Smooth muscle cell (in vitro differentiated cells): ENCODE results near the gene CEP295NL. TPM values are rescaled to one million over a fixed set of nuclear protein-coding genes. Genes with fewer than 3 reads are reported as not detected.
"Not testable (repeated sequence)": the region's sequence is repeated elsewhere in the genome, so short reads cannot be mapped to it uniquely, and the experiment has no call there.

Source experiments
- DNase-seq: peaks from one replicate; lab custom pipeline; 2025; ENCODE audit not compliant: unreplicated experiment; lab: John Stamatoyannopoulos, UW
- H2AFZ ChIP-seq: fragments of 200-600 bp; sonication (generic); 2 replicates; pipeline ENCODE4 v1.6.0; 2016; ENCODE audit warnings: antibody characterized with exemption, low read depth, mild to moderate bottlenecking
- H3F3A ChIP-seq: fragments of 200-600 bp; sonication (generic); 2 replicates; pipeline ENCODE4 v1.6.0; 2017; ENCODE audit warnings: antibody characterized with exemption, low read depth
- H3K27ac ChIP-seq: fragments of 200-600 bp; sonication (generic); 2 replicates; pipeline ENCODE4 v1.5.1; 2016; ENCODE audit warnings: low read depth, mild to moderate bottlenecking
- H3K27me3 ChIP-seq: fragments of 200-600 bp; sonication (generic); 2 replicates; pipeline ENCODE4 v1.6.1; 2016; ENCODE audit warnings: low read depth, mild to moderate bottlenecking
- H3K36me3 ChIP-seq: fragments of 200-600 bp; sonication (generic); 2 replicates; pipeline ENCODE4 v1.5.1; 2016; ENCODE audit warnings: low read depth
- H3K4me1 ChIP-seq: fragments of 200-600 bp; sonication (generic); 2 replicates; pipeline ENCODE4 v1.5.1; 2016; ENCODE audit warnings: low read depth
- H3K4me2 ChIP-seq: fragments of 200-600 bp; sonication (generic); 2 replicates; pipeline ENCODE4 v1.6.0; 2016; ENCODE audit warnings: mild to moderate bottlenecking
- H3K4me3 ChIP-seq: fragments of 200-600 bp; sonication (generic); 2 replicates; pipeline ENCODE4 v1.5.1; 2016; ENCODE audit warnings: mild to moderate bottlenecking
- H3K79me2 ChIP-seq: fragments of 200-600 bp; sonication (generic); 2 replicates; pipeline ENCODE4 v1.6.0; 2016; ENCODE audit warnings: low read depth, mild to moderate bottlenecking
- H3K9ac ChIP-seq: fragments of 200-600 bp; sonication (generic); 2 replicates; pipeline ENCODE4 v1.6.0; 2016; ENCODE audit warnings: low read depth
- H3K9me3 ChIP-seq: fragments of 200-600 bp; sonication (generic); replicated peaks from 2 replicates; pipeline ENCODE4 v1.5.1; 2016; ENCODE audit warnings: low read depth
- H4K20me1 ChIP-seq: fragments of 200-600 bp; sonication (generic); 2 replicates; pipeline ENCODE4 v1.6.0; 2016; ENCODE audit warnings: low read depth
- CTCF ChIP-seq: fragments of 200-600 bp; sonication (generic); IDR thresholded peaks from 2 replicates; pipeline ENCODE4 v1.5.1; 2017; ENCODE audit warnings: borderline replicate concordance, mild to moderate bottlenecking, antibody characterized with exemption; ENCODE audit not compliant: insufficient read depth, poor library complexity, severe bottlenecking
- WGBS: methylation state at CpG from one replicate; pipeline ENCODE4 v1.1.7; 2016; ENCODE audit warnings: low lambda C conversion rate; 5-methylcytosine and 5-hydroxymethylcytosine counted together
- polyA plus RNA-seq: library from polyadenylated mRNA; unstranded; fragments of >200 nt; fragmentation: Nextera tagmentation; extraction: Ambion mirVana; gene quantifications from 2 replicates; pipeline ENCODE4 v1.2.1, GENCODE V29; 2016
- total RNA-seq: library from RNA; depleted of rRNA; stranded (reverse); fragments of >200 nt; gene quantifications from 2 replicates; pipeline ENCODE4 v1.2.3, GENCODE V29; 2014

CEP295NL gene
- total and polyA plus RNA-seq, 2 experiments from 2014 or later, result 1.2 TPM; not detected in 1

GRCh38 chr17:78873519-78874340 is 29.3 kb downstream of the CEP295NL start:
- Histone ChIP-seq H3K27me3 (no peaks in the 10 kb centered on the region), H3K4me3 (no peak overlapping the region), H3K9ac (no peak overlapping the region), H3K27ac (no peak overlapping the region), H3K4me1 (peaks cover 10% of the 10 kb centered on the region), H3F3A (peaks cover 8% of the 10 kb centered on the region), H4K20me1 (no peaks in the 10 kb centered on the region), H3K36me3 (no peaks in the 10 kb centered on the region), H3K9me3 (no peaks in the 10 kb centered on the region), H3K79me2 (peaks cover 17% of the 10 kb centered on the region), H2AFZ (no peak overlapping the region), H3K4me2 (no peak overlapping the region)
- TF ChIP-seq CTCF, result no peak
- 94% methylated on average over 21 of the region's 21 CpGs for WGBS
- DNase-seq, result no peak

GRCh38 chr17:78872486-78872885 is 30.5 kb downstream of the CEP295NL start:
- WGBS, result 85% methylated on average over 6 of the region's 6 CpGs
- no peak for DNase-seq
- Histone ChIP-seq H3K4me2 (no peak overlapping the region), H3K4me1 (peaks cover 10% of the 10 kb centered on the region), H3F3A (peaks cover 7% of the 10 kb centered on the region), H3K9ac (no peak overlapping the region), H3K79me2 (peaks cover 10% of the 10 kb centered on the region), H3K9me3 (no peaks in the 10 kb centered on the region), H3K36me3 (no peaks in the 10 kb centered on the region), H3K27ac (no peak overlapping the region), H4K20me1 (no peaks in the 10 kb centered on the region), H3K27me3 (no peaks in the 10 kb centered on the region), H2AFZ (no peak overlapping the region), H3K4me3 (no peak overlapping the region)
- no peak for TF ChIP-seq CTCF

GRCh38 chr17:78870621-78871020 is 32.4 kb downstream of the CEP295NL start:
- Histone ChIP-seq H3K4me2 (no peak overlapping the region), H3K79me2 (no peaks in the 10 kb centered on the region), H4K20me1 (peaks cover 6% of the 10 kb centered on the region), H3K9ac (no peak overlapping the region), H3K36me3 (no peaks in the 10 kb centered on the region), H2AFZ (no peak overlapping the region), H3K27me3 (no peaks in the 10 kb centered on the region), H3F3A (no peaks in the 10 kb centered on the region), H3K4me1 (peaks cover 4% of the 10 kb centered on the region), H3K9me3 (no peaks in the 10 kb centered on the region), H3K4me3 (no peak overlapping the region), H3K27ac (no peak overlapping the region)
- DNase-seq, result no peak
- no peak for TF ChIP-seq CTCF
- WGBS, result 91% methylated on average over 15 of the region's 15 CpGs

GRCh38 chr17:78868391-78868790 is 34.6 kb downstream of the CEP295NL start:
- no peak overlapping the region for H3K9ac ChIP-seq

GRCh38 chr17:78867046-78867445 is 36.0 kb downstream of the CEP295NL start:
- not testable (repeated sequence) for H3K4me1 ChIP-seq, H3K9me3 ChIP-seq, H3K36me3 ChIP-seq, H3K27ac ChIP-seq, H3K9ac ChIP-seq, H3K4me2 ChIP-seq, H2AFZ ChIP-seq, H3K4me3 ChIP-seq, H3K27me3 ChIP-seq, H3K79me2 ChIP-seq, H3F3A ChIP-seq, DNase-seq, H4K20me1 ChIP-seq
- WGBS, result 88% methylated on average over 3 of the region's 3 CpGs

More at GRCh38 chr17:78868391-78868790, 34.6 kb downstream of the CEP295NL start:
- Histone ChIP-seq H3K79me2 (no peaks in the 10 kb centered on the region), H4K20me1 (peaks cover 8% of the 10 kb centered on the region), H3K4me2 (no peak overlapping the region), H3K27ac (peak overlapping the region; percentile 39), H3K4me1 (no peaks in the 10 kb centered on the region), H2AFZ (no peak overlapping the region), H3F3A (no peaks in the 10 kb centered on the region), H3K36me3 (no peaks in the 10 kb centered on the region), H3K4me3 (no peak overlapping the region), H3K27me3 (no peaks in the 10 kb centered on the region), H3K9me3 (no peaks in the 10 kb centered on the region)
- no peak for DNase-seq
- TF ChIP-seq CTCF, result no peak
- WGBS, result 81% methylated on average over 7 of the region's 7 CpGs
